Measurements from ENCODE around the gene C1QL2. TPM values are rescaled to one million over a fixed set of nuclear protein-coding genes. Genes with fewer than 3 reads are reported as not detected.

Gene C1QL2
- not detected for total RNA-seq

DNA sequence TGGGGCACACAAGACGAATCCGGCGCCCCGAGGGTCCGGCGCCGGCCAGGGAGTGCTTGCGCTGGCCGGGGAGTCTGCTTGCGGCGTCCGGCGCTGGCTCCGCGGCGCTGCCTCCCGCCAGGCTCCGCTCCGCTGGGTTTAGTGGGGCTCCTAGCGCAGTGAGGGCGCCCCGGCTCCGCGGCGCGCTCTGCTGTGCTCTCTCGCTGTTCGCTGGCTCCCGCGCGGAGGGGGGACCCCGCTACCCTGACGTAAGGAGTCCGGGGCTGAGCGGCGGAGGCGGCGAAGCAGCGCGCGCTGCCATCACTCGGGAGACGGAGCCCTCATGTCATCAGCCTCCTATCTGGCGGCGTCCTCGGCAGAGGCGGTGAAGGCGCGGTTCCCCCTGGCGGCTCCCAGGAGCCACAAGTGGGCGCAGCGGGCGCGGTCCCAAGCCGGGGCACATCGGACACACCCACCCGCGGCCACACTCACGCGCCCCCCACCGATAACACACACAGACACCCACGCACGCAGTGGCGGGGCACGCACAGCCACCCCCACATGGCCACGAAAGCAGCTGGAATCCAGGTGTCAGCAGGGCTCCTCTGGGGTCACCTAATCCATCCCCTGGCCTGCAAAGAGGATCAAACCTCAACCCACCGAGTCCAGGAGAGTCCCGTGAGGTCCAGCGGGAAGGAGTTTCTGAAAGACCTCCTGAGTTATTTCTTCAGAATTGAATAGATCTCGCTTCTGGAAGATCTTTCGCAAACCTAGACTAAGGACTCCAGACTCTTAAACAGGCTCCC, at the start of gene C1QL2:
TSS of gene C1QL2 (minus strand) at position 189 of the 785 bp plus-strand sequence. CDS start 482 bp downstream, outside the sequence.
- Histone ChIP-seq H3K4me3 (peak within 1 kb of the TSS in 1 of 4 donors; percentile 3), H3K27ac (replicated peaks in 1 of 4) (no peak within 1 kb of the TSS), H3K27me3 (peaks cover 0 to 91% (median 35%) of the 10 kb centered on the region in 4 donors), H3K9me3 (no peaks in the 10 kb centered on the region), H3K4me1 (peaks cover 0 to 32% (median 19%) of the 10 kb centered on the region in 4 donors), H3K36me3 (no peaks in the 10 kb centered on the region)
- TF ChIP-seq, protein P1, sequence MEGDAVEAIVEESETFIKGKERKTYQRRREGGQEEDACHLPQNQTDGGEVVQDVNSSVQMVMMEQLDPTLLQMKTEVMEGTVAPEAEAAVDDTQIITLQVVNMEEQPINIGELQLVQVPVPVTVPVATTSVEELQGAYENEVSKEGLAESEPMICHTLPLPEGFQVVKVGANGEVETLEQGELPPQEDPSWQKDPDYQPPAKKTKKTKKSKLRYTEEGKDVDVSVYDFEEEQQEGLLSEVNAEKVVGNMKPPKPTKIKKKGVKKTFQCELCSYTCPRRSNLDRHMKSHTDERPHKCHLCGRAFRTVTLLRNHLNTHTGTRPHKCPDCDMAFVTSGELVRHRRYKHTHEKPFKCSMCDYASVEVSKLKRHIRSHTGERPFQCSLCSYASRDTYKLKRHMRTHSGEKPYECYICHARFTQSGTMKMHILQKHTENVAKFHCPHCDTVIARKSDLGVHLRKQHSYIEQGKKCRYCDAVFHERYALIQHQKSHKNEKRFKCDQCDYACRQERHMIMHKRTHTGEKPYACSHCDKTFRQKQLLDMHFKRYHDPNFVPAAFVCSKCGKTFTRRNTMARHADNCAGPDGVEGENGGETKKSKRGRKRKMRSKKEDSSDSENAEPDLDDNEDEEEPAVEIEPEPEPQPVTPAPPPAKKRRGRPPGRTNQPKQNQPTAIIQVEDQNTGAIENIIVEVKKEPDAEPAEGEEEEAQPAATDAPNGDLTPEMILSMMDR (IDR thresholded peaks at IDR 0.05), result no peak
- TF ChIP-seq EP300 (IDR thresholded peaks at IDR 0.05) (no peak), POLR2AphosphoS5 (IDR thresholded peaks at IDR 0.05) (no peak)
- intact Hi-C loops (cut with DNase I), result no loop called here
- WGBS, result no CpG with 5 or more reads among the region's 71 CpGs
- DNase-seq (ENCODE audit: extremely low spot score), result no peak

DNA sequence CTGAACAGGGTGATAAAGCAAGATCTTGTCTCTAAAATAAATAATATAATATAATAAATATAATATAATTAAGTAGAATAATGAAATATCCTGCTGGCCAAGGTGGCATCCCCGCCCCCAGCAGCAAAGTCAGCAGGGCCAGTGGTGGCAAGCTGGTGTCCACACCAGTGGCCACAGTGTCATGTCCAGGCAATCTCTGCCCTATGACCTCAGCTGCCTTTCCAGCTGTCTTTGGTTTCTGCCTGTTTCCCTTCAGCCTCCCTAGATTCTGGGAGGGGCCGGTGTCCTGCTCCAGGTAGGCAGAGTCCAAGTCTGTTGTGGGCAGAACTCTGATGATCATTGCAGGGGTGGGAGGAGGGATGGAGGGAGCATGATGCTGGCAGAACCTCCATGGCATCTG, 48.9 kb upstream of the C1QL2 start:
- no peaks in the 10 kb centered on the region for H3K4me1 ChIP-seq
- H3K9me3 ChIP-seq, result no peaks in the 10 kb centered on the region
- H3K36me3 ChIP-seq, result no peaks in the 10 kb centered on the region
- TF ChIP-seq EP300 (IDR thresholded peaks at IDR 0.05) (no peak), POLR2A (IDR thresholded peaks at IDR 0.05; ENCODE audit: low read depth) (no peak), POLR2AphosphoS5 (IDR thresholded peaks at IDR 0.05) (no peak)
- TF ChIP-seq, protein P1 (IDR thresholded peaks at IDR 0.05), result no peak
- intact Hi-C loops (cut with DNase I), result no loop called here
- no peak overlapping the region for H3K27ac ChIP-seq (replicated peaks in 1 of 4)
- no peak overlapping the region for H3K4me3 ChIP-seq
- no peaks in the 10 kb centered on the region for H3K27me3 ChIP-seq
- WGBS, result 80% methylated on average over 2 of the region's 2 CpGs
- no peak for DNase-seq (ENCODE audit: extremely low spot score)

DNA sequence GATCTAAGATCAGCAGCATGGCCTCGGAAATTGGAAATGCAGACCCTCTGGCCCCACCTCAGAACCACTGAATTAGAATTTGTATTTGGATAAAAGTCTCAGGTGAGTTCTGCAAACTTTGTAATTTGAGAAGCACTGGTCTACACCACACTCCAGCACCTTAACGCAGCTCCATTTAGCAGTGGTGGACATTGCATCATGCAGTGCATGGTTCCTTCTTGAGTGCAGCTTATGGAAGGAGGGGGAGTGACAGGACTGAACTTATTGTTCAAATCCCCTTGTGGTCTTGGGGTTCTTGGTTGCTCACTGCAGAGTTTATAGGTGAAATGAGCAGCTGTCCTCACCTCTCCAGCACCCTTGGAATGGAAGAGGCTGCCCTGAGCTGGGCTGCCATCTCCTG, 47.6 kb upstream of the C1QL2 start:
- no peaks in the 10 kb centered on the region for H3K9me3 ChIP-seq
- WGBS, result 79% methylated on average over 2 of the region's 2 CpGs
- DNase-seq (ENCODE audit: extremely low spot score), result no peak
- H3K36me3 ChIP-seq, result no peaks in the 10 kb centered on the region
- no peaks in the 10 kb centered on the region for H3K27me3 ChIP-seq
- H3K27ac ChIP-seq (replicated peaks in 1 of 4), result no peak overlapping the region
- intact Hi-C loops (cut with DNase I), result no loop called here
- H3K4me1 ChIP-seq, result no peaks in the 10 kb centered on the region
- no peak for TF ChIP-seq POLR2A (IDR thresholded peaks at IDR 0.05; ENCODE audit: low read depth)
- H3K4me3 ChIP-seq, result no peak overlapping the region

DNA sequence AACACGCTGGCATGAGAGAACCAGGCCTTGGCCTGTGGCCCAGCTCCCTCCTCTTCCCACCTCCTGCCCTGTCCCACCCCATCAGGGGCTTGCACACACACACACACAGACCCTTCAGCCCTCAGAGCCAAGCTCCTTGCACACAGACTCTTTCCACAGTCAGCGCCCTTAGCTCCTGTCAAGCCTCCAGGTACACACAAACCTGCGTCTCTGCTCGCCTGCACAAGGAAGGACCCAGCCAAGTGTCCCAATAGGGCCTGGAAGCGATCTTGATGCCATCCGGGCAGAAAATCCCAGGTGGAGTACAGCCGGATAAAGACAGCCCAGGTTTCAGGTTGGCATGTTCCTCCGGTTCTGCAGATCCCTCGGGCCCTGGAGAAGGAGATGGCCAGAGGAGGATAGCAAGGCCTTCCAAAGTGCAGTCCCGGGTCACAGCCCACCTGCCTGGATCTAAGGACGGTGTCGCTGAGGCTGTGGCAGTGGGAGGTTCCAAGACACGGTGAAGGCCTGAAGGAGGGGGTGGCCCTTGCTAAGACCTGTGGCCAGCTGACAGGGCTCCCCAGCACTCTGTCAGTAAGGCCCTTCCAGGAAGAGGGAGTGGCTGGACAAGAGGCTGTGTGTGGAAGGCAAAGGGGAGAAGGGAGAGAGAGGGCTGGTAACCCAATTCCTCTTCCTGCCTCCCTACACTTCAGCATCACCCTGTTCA, 46.6 kb upstream of the C1QL2 start:
- intact Hi-C loops (cut with DNase I), result no loop called here
- Histone ChIP-seq H3K27ac (replicated peaks in 1 of 4) (no peak overlapping the region), H3K36me3 (no peaks in the 10 kb centered on the region), H3K9me3 (no peaks in the 10 kb centered on the region), H3K4me1 (no peaks in the 10 kb centered on the region), H3K4me3 (no peak overlapping the region), H3K27me3 (peaks cover 0 to 5% (median 0%) of the 10 kb centered on the region in 4 donors)
- DNase-seq (ENCODE audit: extremely low spot score), result no peak
- WGBS, result 85% methylated on average over 12 of the region's 13 CpGs
- TF ChIP-seq POLR2AphosphoS5 (IDR thresholded peaks at IDR 0.05) (no peak), EP300 (IDR thresholded peaks at IDR 0.05) (no peak), POLR2A (IDR thresholded peaks at IDR 0.05; ENCODE audit: low read depth) (no peak)
- TF ChIP-seq, protein P1 (IDR thresholded peaks at IDR 0.05), result no peak

DNA sequence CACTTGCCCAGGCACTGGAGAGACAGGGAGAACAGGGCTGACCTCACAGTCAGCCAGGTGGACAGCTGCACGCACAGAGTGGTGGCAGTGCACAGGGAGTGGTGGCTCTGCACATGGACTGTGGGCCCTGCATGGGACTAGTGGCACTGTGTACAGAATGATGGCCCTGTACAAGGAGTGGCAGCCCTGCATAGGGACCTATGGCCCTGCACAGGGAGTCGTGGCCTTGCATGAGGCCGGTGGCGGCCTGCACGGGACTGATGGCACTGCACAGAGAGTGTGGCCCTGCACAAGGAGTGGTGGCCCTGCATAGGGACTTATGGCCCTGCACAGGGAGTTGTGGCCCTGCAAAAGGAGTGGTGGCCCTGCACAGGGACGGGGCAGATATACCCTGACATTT, 46.0 kb upstream of the C1QL2 start:
- TF ChIP-seq, protein P1 (IDR thresholded peaks at IDR 0.05), result no peak
- TF ChIP-seq POLR2A (IDR thresholded peaks at IDR 0.05; ENCODE audit: low read depth) (no peak), EP300 (IDR thresholded peaks at IDR 0.05) (no peak), POLR2AphosphoS5 (IDR thresholded peaks at IDR 0.05) (no peak)
- peaks cover 0 to 10% (median 0%) of the 10 kb centered on the region in 4 donors for H3K27me3 ChIP-seq
- no peaks in the 10 kb centered on the region for H3K4me1 ChIP-seq
- no peak overlapping the region for H3K27ac ChIP-seq (replicated peaks in 1 of 4)
- WGBS, result 71% methylated on average over 4 of the region's 6 CpGs
- intact Hi-C loops (cut with DNase I), result no loop called here
- DNase-seq (ENCODE audit: extremely low spot score), result no peak
- H3K36me3 ChIP-seq, result no peaks in the 10 kb centered on the region
- H3K4me3 ChIP-seq, result no peak overlapping the region
- H3K9me3 ChIP-seq, result no peaks in the 10 kb centered on the region
